ENCODE data around the gene USF1.
"Not testable (repeated sequence)": the region's sequence is repeated elsewhere in the genome, so short reads cannot be mapped to it uniquely, and the experiment has no call there.

The USF1 gene

GRCh38 chr1:161037661-161038522, 7.9 kb downstream of the USF1 start:
- no peak overlapping the region for H3K27ac ChIP-seq (ENCODE audit: insufficient read depth, low read depth, low read length, poor library complexity, severe bottlenecking)

DNA sequence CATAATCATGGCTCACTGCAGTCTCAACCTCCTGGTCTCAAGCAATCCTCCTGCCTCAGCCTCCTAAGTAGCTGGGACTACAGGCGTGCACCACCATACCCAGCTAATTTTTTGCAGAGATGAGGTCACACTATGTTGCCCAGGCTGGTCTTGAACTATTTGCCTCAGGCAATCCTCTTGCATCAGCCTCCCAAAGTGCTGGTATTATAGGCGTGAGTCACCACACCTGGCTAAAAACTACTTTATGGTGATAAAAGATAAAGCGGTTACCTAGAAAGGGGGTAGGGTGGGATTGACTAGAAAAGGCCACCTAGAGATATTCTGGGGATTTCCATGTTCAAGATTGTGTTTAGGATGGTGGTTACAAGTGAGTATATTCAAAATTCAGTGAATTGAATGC, 12.0 kb downstream of the USF1 start:
- Histone ChIP-seq H3K36me3 (ENCODE audit: control insufficient read depth, insufficient read depth, low read length) (no peaks in the 10 kb centered on the region), H3K27me3 (ENCODE audit: control insufficient read depth, insufficient read depth, low read length, poor library complexity, severe bottlenecking) (no peaks in the 10 kb centered on the region), H3K4me1 (ENCODE audit: control insufficient read depth, insufficient read depth, low read length) (no peaks in the 10 kb centered on the region), H3K4me3 (ENCODE audit: insufficient read depth, low read depth, low read length) (no peak overlapping the region), H3K27ac (ENCODE audit: insufficient read depth, low read depth, low read length, poor library complexity, severe bottlenecking) (no peak overlapping the region), H3K9me3 (ENCODE audit: control insufficient read depth, low read length) (no peaks in the 10 kb centered on the region)
- WGBS, 2 experiments, result 92 to 96% methylated on average over 3 of the region's 3 CpGs

More at GRCh38 chr1:161037661-161038522, 7.9 kb downstream of the USF1 start:
- Histone ChIP-seq H3K9me3 (ENCODE audit: control insufficient read depth, low read length) (no peaks in the 10 kb centered on the region), H3K4me3 (ENCODE audit: insufficient read depth, low read depth, low read length) (peak overlapping the region; percentile 84), H3K36me3 (ENCODE audit: control insufficient read depth, insufficient read depth, low read length) (peaks cover 19% of the 10 kb centered on the region), H3K4me1 (ENCODE audit: control insufficient read depth, insufficient read depth, low read length) (no peaks in the 10 kb centered on the region), H3K27me3 (ENCODE audit: control insufficient read depth, insufficient read depth, low read length, poor library complexity, severe bottlenecking) (no peaks in the 10 kb centered on the region)
- 31 to 33% methylated on average over 21 of the region's 21 CpGs for WGBS, 2 experiments

DNA sequence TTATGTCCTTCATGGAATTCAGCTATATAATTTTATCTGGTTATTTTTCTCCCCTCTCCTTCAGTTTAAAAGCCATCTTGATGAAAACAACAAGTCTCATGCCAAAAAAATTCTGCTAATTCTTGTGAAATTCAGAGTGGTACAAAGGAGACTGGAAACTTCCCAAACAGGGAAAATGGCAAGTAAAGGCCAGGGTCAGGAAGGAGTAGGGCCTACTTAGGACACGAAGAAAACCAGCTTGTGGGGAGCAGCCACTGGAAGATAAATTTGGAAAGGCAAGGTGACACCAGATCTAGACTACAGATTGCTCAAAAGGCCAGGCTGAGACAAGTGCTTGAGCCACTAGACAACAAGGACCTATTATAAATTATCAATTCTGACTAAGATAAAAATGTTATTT, 13.4 kb downstream of the USF1 start:
- Histone ChIP-seq H3K4me1 (ENCODE audit: control insufficient read depth, insufficient read depth, low read length) (no peaks in the 10 kb centered on the region), H3K4me3 (ENCODE audit: insufficient read depth, low read depth, low read length) (no peak overlapping the region), H3K27ac (ENCODE audit: insufficient read depth, low read depth, low read length, poor library complexity, severe bottlenecking) (no peak overlapping the region), H3K9me3 (ENCODE audit: control insufficient read depth, low read length) (no peaks in the 10 kb centered on the region), H3K36me3 (ENCODE audit: control insufficient read depth, insufficient read depth, low read length) (no peaks in the 10 kb centered on the region), H3K27me3 (ENCODE audit: control insufficient read depth, insufficient read depth, low read length, poor library complexity, severe bottlenecking) (no peaks in the 10 kb centered on the region)
- WGBS, 2 experiments, result 86 to 96% methylated on average over 1 of the region's 1 CpG

DNA sequence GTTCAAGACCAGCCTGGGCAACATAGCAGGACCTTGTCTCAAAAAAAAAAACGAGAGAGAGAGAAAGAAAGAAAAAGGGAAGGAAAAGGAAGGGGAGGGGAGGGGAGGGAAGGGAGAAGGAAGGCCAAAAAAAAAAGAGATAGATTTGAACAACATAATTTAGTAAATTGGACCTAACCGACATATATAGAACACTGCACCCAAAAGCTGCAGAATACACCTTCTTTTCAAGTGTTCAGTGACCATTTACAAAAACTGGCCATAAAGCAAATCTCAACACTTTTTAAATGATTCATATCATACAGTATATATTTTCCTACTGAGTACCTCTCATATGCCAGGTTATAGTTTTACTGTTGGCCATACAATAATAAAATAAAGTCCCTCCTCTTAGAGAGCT, 13.9 kb downstream of the USF1 start:
- Histone ChIP-seq H3K9me3 (ENCODE audit: control insufficient read depth, low read length) (no peaks in the 10 kb centered on the region), H3K27me3 (ENCODE audit: control insufficient read depth, insufficient read depth, low read length, poor library complexity, severe bottlenecking) (no peaks in the 10 kb centered on the region), H3K27ac (ENCODE audit: insufficient read depth, low read depth, low read length, poor library complexity, severe bottlenecking) (no peak overlapping the region), H3K4me3 (ENCODE audit: insufficient read depth, low read depth, low read length) (no peak overlapping the region), H3K36me3 (ENCODE audit: control insufficient read depth, insufficient read depth, low read length) (no peaks in the 10 kb centered on the region), H3K4me1 (ENCODE audit: control insufficient read depth, insufficient read depth, low read length) (no peaks in the 10 kb centered on the region)
- WGBS, 2 experiments, result 71 to 81% methylated on average over 2 of the region's 2 CpGs

DNA sequence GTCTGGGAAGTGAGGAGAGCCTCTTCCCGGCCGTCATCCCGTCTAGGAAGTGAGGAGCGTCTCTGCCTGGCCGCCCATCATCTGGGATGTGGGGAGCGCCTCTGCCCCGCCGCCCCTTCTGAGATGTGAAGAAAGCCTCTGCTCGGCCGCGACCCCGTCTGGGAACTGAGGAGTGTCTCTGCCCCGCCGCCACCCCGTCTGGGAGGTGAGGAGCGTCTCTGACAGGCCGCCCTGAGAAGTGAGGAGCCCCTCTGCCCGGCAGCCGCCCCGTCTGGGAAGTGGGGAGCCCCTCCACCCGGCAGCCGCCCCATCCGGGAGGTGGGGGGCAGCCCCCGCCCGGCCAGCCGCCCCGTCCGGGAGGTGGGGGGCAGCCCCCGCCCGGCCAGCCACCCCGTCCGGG, 16.3 kb downstream of the USF1 start:
- H3K27ac ChIP-seq (ENCODE audit: insufficient read depth, low read depth, low read length, poor library complexity, severe bottlenecking); H3K9me3 ChIP-seq (ENCODE audit: control insufficient read depth, low read length); H3K4me3 ChIP-seq (ENCODE audit: insufficient read depth, low read depth, low read length); H3K27me3 ChIP-seq (ENCODE audit: control insufficient read depth, insufficient read depth, low read length, poor library complexity, severe bottlenecking); H3K4me1 ChIP-seq (ENCODE audit: control insufficient read depth, insufficient read depth, low read length); H3K36me3 ChIP-seq (ENCODE audit: control insufficient read depth, insufficient read depth, low read length): not testable (repeated sequence)
- WGBS, 2 experiments, result 95 to 97% methylated on average over 32 of the region's 32 CpGs

DNA sequence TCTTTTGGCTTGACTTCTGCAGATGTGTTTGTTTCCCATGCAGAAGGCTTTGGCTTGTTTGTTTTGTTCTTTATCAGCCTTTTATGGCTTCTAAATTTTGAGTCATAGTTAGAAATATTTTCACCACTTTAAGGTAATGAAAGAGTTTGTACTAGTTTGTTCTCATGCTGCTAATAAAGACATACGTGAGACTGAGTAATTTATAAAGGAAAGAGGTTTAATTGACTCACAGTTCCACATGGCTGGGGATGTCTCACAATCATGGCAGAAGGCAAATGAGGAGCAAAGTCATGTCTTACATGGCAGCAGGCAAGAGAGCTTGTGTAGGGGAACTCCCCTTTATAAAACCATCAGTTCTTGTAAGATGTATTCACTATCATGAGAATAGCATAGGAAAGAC, 18.8 kb downstream of the USF1 start:
- not testable (repeated sequence) for H3K27ac ChIP-seq (ENCODE audit: insufficient read depth, low read depth, low read length, poor library complexity, severe bottlenecking); H3K4me3 ChIP-seq (ENCODE audit: insufficient read depth, low read depth, low read length); H3K27me3 ChIP-seq (ENCODE audit: control insufficient read depth, insufficient read depth, low read length, poor library complexity, severe bottlenecking); H3K9me3 ChIP-seq (ENCODE audit: control insufficient read depth, low read length); H3K36me3 ChIP-seq (ENCODE audit: control insufficient read depth, insufficient read depth, low read length); H3K4me1 ChIP-seq (ENCODE audit: control insufficient read depth, insufficient read depth, low read length)
- 96 to 97% methylated on average over 1 of the region's 1 CpG for WGBS, 2 experiments

DNA sequence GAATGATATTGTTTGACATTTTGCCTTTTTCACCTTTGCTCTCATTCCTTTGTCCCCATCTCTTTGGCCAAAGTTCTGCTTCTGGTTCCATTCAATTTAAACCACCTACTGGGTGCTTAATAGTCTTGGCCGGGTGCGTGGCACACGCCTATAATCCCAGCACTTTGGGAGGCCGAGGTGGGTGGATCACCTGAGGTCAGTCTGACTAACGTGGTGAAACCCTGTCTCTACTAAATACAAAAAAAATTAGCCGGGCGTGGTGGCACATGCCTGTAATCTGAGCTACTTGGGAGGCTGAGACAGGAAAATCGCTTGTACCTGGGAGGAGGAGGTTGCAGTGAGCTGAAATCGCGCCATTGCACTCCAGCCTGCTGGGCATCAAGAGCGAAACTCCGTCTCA, 23.3 kb downstream of the USF1 start:
- not testable (repeated sequence) for H3K4me1 ChIP-seq (ENCODE audit: control insufficient read depth, insufficient read depth, low read length); H3K27ac ChIP-seq (ENCODE audit: insufficient read depth, low read depth, low read length, poor library complexity, severe bottlenecking); H3K27me3 ChIP-seq (ENCODE audit: control insufficient read depth, insufficient read depth, low read length, poor library complexity, severe bottlenecking); H3K4me3 ChIP-seq (ENCODE audit: insufficient read depth, low read depth, low read length); H3K9me3 ChIP-seq (ENCODE audit: control insufficient read depth, low read length); H3K36me3 ChIP-seq (ENCODE audit: control insufficient read depth, insufficient read depth, low read length)
- 85 to 88% methylated on average over 12 of the region's 12 CpGs for WGBS, 2 experiments

DNA sequence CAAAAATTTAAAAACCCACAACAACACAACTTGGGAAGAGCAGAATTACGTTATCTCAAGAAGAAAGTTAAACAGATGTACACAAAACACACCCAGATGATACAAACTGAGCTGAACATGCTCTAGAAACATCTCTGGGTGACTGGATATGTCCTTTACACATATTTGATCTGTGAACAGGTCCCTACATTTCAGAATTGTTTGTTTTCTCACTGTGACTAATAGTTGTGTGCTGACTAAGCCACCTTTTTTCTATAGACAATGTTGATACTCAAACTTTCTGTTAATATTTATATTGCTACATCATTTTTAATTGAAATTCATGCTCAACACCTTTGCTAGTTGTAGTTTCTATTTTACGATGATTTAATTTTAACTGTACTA, 23.8 kb downstream of the USF1 start:
- H3K27ac ChIP-seq (ENCODE audit: insufficient read depth, low read depth, low read length, poor library complexity, severe bottlenecking), result no peak overlapping the region
- no peaks in the 10 kb centered on the region for H3K9me3 ChIP-seq (ENCODE audit: control insufficient read depth, low read length)
- H3K27me3 ChIP-seq (ENCODE audit: control insufficient read depth, insufficient read depth, low read length, poor library complexity, severe bottlenecking), result no peaks in the 10 kb centered on the region
- H3K4me1 ChIP-seq (ENCODE audit: control insufficient read depth, insufficient read depth, low read length), result peaks cover 6% of the 10 kb centered on the region
- no peak overlapping the region for H3K4me3 ChIP-seq (ENCODE audit: insufficient read depth, low read depth, low read length)
- 86 to 99% methylated on average over 1 to 2 of the region's 2 CpGs for WGBS, 2 experiments
- H3K36me3 ChIP-seq (ENCODE audit: control insufficient read depth, insufficient read depth, low read length), result no peaks in the 10 kb centered on the region

GRCh38 chr1:161021165-161021969, 24.4 kb downstream of the USF1 start:
- WGBS, 2 experiments, result 15 to 16% methylated on average over 34 of the region's 34 CpGs
- no peaks in the 10 kb centered on the region for H3K27me3 ChIP-seq (ENCODE audit: control insufficient read depth, insufficient read depth, low read length, poor library complexity, severe bottlenecking)
- peak overlapping the region; percentile 78 for H3K4me3 ChIP-seq (ENCODE audit: insufficient read depth, low read depth, low read length)
- peaks cover 6% of the 10 kb centered on the region for H3K4me1 ChIP-seq (ENCODE audit: control insufficient read depth, insufficient read depth, low read length)
- H3K27ac ChIP-seq (ENCODE audit: insufficient read depth, low read depth, low read length, poor library complexity, severe bottlenecking), result no peak overlapping the region
- no peaks in the 10 kb centered on the region for H3K9me3 ChIP-seq (ENCODE audit: control insufficient read depth, low read length)
- H3K36me3 ChIP-seq (ENCODE audit: control insufficient read depth, insufficient read depth, low read length), result no peaks in the 10 kb centered on the region

- WGBS, 2 experiments, result 0 to 1% methylated on average over 36 of the region's 36 CpGs
- H3K27me3 ChIP-seq (ENCODE audit: control insufficient read depth, insufficient read depth, low read length, poor library complexity, severe bottlenecking), result no peaks in the 10 kb centered on the region
- H3K27ac ChIP-seq (ENCODE audit: insufficient read depth, low read depth, low read length, poor library complexity, severe bottlenecking), result peak within 1 kb of the TSS; percentile 77
- H3K4me3 ChIP-seq (ENCODE audit: insufficient read depth, low read depth, low read length), result peak within 1 kb of the TSS; percentile 78
- H3K4me1 ChIP-seq (ENCODE audit: control insufficient read depth, insufficient read depth, low read length), result peaks cover 6% of the 10 kb centered on the region
- H3K36me3 ChIP-seq (ENCODE audit: control insufficient read depth, insufficient read depth, low read length), result no peaks in the 10 kb centered on the region
- H3K9me3 ChIP-seq (ENCODE audit: control insufficient read depth, low read length), result no peaks in the 10 kb centered on the region
These were observed 25.1 kb downstream of the USF1 start, which contains the start of gene F11R for GRCh38 chr1:161020509-161021164. Gene F11R (minus strand): TSS chr1:161021152. CDS start chr1:161021073, 79 bp downstream.
